SK-N-SH treated with all-trans-retinoic acid at 6 μM for 48 hours (cell line): ENCODE measurements around the gene RBM33.

Experiments
- ATAC-seq: fragments of 200-7000 bp; cut with Tn5 transposase; 3 replicates; pipeline ENCODE4 v1.9.1; 2020; ENCODE audit warnings: mild to moderate bottlenecking, moderate library complexity
- ARNTL ChIP-seq: fragments of 450-650 bp; formaldehyde crosslinking; IDR thresholded peaks from 2 replicates; pipeline ENCODE4 v1.5.0; 2020; ENCODE audit warnings: low read depth, mild to moderate bottlenecking, moderate library complexity, borderline replicate concordance
- BACH2 ChIP-seq: fragments of 250-450 bp; sonication (Bioruptor Pico); IDR thresholded peaks from 2 replicates; pipeline ENCODE4 v1.9.0; 2021; ENCODE audit warnings: mild to moderate bottlenecking, borderline replicate concordance
- CSDC2 ChIP-seq: fragments of 250-450 bp; sonication (Bioruptor Pico); IDR thresholded peaks from 2 replicates; pipeline ENCODE4 v1.5.0; 2020; ENCODE audit warnings: mild to moderate bottlenecking, moderate library complexity
- ESRRG ChIP-seq: fragments of 250-450 bp; sonication (Bioruptor Pico); IDR thresholded peaks from 2 replicates; pipeline ENCODE4 v1.6.1; 2021; ENCODE audit warnings: mild to moderate bottlenecking
- GLIS3 ChIP-seq: fragments of 250-450 bp; sonication (Bioruptor Pico); IDR thresholded peaks from 2 replicates; pipeline ENCODE4 v1.5.0; 2020; ENCODE audit warnings: mild to moderate bottlenecking, moderate library complexity
- ISL1 ChIP-seq: fragments of 250-450 bp; sonication (Bioruptor Pico); IDR thresholded peaks from 2 replicates; pipeline ENCODE4 v2.1.2; 2022; ENCODE audit warnings: mild to moderate bottlenecking, moderate library complexity
- OSR1 ChIP-seq: fragments of 250-450 bp; sonication (Bioruptor Pico); IDR thresholded peaks from 2 replicates; pipeline ENCODE4 v1.8.0; 2022; ENCODE audit warnings: moderate library complexity, mild to moderate bottlenecking, inconsistent platforms
- PPARA ChIP-seq: fragments of 250-450 bp; sonication (Bioruptor Pico); IDR thresholded peaks from 2 replicates; pipeline ENCODE4 v1.5.0; 2020; ENCODE audit warnings: mild to moderate bottlenecking, borderline replicate concordance
- RARB ChIP-seq: fragments of 250-450 bp; sonication (Bioruptor Pico); IDR thresholded peaks from 2 replicates; pipeline ENCODE4 v1.8.0; 2021; ENCODE audit warnings: mild to moderate bottlenecking, moderate library complexity
- SNAI2 ChIP-seq: fragments of 250-450 bp; sonication (Bioruptor Pico); IDR thresholded peaks from 2 replicates; pipeline ENCODE4 v1.5.0; 2020; ENCODE audit warnings: mild to moderate bottlenecking, moderate library complexity
- TCF4 ChIP-seq: fragments of 250-450 bp; sonication (Bioruptor Pico); IDR thresholded peaks from 2 replicates; pipeline ENCODE4 v1.8.0; 2021; ENCODE audit warnings: mild to moderate bottlenecking, moderate library complexity, borderline replicate concordance
- TOX ChIP-seq: fragments of 250-450 bp; sonication (Bioruptor Pico); IDR thresholded peaks from 2 replicates; pipeline ENCODE4 v1.8.0; 2021; ENCODE audit warnings: mild to moderate bottlenecking, moderate library complexity, borderline replicate concordance
- ZC3H10 ChIP-seq: fragments of 250-450 bp; sonication (Bioruptor Pico); IDR thresholded peaks from 2 replicates; pipeline ENCODE4 v1.5.1; 2021; ENCODE audit warnings: mild to moderate bottlenecking, moderate library complexity
- ZFP3 ChIP-seq: fragments of 250-450 bp; sonication (Bioruptor Pico); IDR thresholded peaks from 2 replicates; pipeline ENCODE4 v1.5.0; 2020; ENCODE audit warnings: mild to moderate bottlenecking, moderate library complexity
- ZNF565 ChIP-seq: fragments of 450-650 bp; formaldehyde crosslinking; conservative IDR thresholded peaks from 2 replicates; pipeline ENCODE4 v1.5.0; 2020; ENCODE audit warnings: low read depth, mild to moderate bottlenecking, moderate library complexity
- ZNF70 ChIP-seq: fragments of 450-650 bp; formaldehyde crosslinking; IDR thresholded peaks from 2 replicates; pipeline ENCODE4 v1.5.0; 2020; ENCODE audit warnings: mild to moderate bottlenecking, moderate library complexity
- ZNF8 ChIP-seq: fragments of 450-650 bp; formaldehyde crosslinking; IDR thresholded peaks from 2 replicates; pipeline ENCODE4 v1.5.0; 2020; ENCODE audit warnings: mild to moderate bottlenecking, moderate library complexity
- TF ChIP-seq, protein P1 (sequence below): fragments of 250-450 bp; sonication (Bioruptor Pico); IDR thresholded peaks from 2 replicates; pipeline ENCODE4 v1.5.0; 2020; ENCODE audit warnings: mild to moderate bottlenecking, moderate library complexity
- TF ChIP-seq, protein P2 (sequence below): fragments of 250-450 bp; sonication (Bioruptor Pico); IDR thresholded peaks from 2 replicates; pipeline ENCODE4 v1.5.1; 2020; ENCODE audit warnings: low read depth, mild to moderate bottlenecking, moderate library complexity
- TF ChIP-seq, protein P3 (sequence below): fragments of 250-450 bp; sonication (Bioruptor Pico); IDR thresholded peaks from 2 replicates; pipeline ENCODE4 v1.8.0; 2020; ENCODE audit warnings: mild to moderate bottlenecking, moderate library complexity, borderline replicate concordance
- TF ChIP-seq, protein P4 (sequence below): fragments of 250-450 bp; sonication (Bioruptor Pico); IDR thresholded peaks from 2 replicates; pipeline ENCODE4 v1.8.0; 2021; ENCODE audit warnings: low read depth, mild to moderate bottlenecking, moderate library complexity, borderline replicate concordance

RBM33 gene

DNA sequence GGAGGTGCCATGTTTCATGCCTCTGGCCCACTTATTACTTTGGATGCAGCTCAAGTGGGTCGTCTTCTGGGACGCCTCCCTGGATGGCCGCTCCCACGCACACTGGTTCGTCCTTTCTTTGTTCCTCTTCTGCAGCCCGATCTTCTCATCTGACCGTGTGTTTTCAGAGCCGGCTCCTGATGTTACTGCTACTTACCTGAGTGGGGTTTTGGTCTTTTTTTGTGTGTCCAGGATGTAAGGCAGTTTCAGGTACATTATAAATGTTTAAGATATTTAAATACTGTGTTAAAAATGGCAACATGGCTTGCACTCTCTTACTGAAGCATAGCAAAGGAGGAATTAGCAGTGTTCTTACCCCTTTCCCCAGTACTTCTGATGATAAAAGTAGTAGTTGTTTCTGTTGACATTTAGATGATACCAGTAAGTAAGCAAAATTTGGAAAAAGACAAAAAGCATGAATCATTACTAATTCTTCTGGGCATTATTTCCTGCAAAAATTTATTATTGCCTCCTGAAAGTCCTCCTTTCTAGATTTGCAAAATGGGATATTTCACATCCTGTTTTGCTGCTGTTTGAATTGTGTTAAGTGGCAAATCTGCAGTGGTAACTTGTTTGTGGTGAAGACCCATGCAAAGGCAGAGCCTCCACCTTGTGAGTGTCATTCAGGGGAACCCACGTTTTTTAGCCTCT, 108.4 kb downstream of the RBM33 start:
- TF ChIP-seq ZFP3 (CRISPR knock-in tag) = no peak
- TF ChIP-seq ZNF565 (CRISPR knock-in tag) = no peak
- no peak for ATAC-seq

DNA sequence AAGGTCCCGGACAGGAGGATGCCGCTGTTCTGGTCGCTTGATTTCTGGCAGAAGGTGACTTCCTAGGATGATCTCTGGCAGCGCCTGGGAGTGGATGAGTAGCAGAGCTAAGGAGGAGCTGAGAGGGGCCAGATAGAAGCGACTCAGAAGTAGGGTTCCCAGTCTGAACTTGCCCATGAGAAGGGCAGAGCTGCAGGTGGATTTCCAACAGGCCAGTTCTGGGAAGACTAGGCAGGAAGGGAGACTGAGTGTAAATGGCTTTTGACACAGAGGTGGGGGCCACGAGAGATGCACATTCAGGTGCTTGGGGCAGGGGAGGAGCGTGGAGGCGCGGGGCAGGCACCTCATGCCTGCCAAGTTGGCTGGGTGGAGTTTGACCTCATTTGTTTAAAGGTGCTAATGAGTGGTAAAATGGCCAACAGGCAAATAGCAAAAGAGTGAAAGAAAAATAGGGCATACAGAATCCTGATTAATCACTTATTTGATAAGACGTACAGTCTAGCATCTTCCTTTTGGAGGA, 109.0 kb downstream of the RBM33 start:
- TF ChIP-seq ZNF70 (CRISPR knock-in tag) (no peak), RARB (no peak), ESRRG (CRISPR knock-in tag) (no peak), PPARA (no peak), ZC3H10 (CRISPR knock-in tag) (no peak), ZFP3 (CRISPR knock-in tag) (no peak), SNAI2 (CRISPR knock-in tag) (no peak), ZNF565 (CRISPR knock-in tag) (no peak), ZNF8 (no peak), TOX (CRISPR knock-in tag) (no peak), TCF4 (CRISPR knock-in tag) (no peak), ISL1 (CRISPR knock-in tag) (no peak), GLIS3 (no peak), OSR1 (CRISPR knock-in tag) (no peak), BACH2 (CRISPR knock-in tag) (no peak)
- TF ChIP-seq, protein P1, sequence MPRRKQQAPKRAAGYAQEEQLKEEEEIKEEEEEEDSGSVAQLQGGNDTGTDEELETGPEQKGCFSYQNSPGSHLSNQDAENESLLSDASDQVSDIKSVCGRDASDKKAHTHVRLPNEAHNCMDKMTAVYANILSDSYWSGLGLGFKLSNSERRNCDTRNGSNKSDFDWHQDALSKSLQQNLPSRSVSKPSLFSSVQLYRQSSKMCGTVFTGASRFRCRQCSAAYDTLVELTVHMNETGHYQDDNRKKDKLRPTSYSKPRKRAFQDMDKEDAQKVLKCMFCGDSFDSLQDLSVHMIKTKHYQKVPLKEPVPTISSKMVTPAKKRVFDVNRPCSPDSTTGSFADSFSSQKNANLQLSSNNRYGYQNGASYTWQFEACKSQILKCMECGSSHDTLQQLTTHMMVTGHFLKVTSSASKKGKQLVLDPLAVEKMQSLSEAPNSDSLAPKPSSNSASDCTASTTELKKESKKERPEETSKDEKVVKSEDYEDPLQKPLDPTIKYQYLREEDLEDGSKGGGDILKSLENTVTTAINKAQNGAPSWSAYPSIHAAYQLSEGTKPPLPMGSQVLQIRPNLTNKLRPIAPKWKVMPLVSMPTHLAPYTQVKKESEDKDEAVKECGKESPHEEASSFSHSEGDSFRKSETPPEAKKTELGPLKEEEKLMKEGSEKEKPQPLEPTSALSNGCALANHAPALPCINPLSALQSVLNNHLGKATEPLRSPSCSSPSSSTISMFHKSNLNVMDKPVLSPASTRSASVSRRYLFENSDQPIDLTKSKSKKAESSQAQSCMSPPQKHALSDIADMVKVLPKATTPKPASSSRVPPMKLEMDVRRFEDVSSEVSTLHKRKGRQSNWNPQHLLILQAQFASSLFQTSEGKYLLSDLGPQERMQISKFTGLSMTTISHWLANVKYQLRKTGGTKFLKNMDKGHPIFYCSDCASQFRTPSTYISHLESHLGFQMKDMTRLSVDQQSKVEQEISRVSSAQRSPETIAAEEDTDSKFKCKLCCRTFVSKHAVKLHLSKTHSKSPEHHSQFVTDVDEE (CRISPR knock-in tag) = no peak
- TF ChIP-seq, protein P2, sequence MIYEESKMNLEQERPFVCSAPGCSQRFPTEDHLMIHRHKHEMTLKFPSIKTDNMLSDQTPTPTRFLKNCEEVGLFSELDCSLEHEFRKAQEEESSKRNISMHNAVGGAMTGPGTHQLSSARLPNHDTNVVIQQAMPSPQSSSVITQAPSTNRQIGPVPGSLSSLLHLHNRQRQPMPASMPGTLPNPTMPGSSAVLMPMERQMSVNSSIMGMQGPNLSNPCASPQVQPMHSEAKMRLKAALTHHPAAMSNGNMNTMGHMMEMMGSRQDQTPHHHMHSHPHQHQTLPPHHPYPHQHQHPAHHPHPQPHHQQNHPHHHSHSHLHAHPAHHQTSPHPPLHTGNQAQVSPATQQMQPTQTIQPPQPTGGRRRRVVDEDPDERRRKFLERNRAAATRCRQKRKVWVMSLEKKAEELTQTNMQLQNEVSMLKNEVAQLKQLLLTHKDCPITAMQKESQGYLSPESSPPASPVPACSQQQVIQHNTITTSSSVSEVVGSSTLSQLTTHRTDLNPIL = no peak
- TF ChIP-seq, protein P3, sequence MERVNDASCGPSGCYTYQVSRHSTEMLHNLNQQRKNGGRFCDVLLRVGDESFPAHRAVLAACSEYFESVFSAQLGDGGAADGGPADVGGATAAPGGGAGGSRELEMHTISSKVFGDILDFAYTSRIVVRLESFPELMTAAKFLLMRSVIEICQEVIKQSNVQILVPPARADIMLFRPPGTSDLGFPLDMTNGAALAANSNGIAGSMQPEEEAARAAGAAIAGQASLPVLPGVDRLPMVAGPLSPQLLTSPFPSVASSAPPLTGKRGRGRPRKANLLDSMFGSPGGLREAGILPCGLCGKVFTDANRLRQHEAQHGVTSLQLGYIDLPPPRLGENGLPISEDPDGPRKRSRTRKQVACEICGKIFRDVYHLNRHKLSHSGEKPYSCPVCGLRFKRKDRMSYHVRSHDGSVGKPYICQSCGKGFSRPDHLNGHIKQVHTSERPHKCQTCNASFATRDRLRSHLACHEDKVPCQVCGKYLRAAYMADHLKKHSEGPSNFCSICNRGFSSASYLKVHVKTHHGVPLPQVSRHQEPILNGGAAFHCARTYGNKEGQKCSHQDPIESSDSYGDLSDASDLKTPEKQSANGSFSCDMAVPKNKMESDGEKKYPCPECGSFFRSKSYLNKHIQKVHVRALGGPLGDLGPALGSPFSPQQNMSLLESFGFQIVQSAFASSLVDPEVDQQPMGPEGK (CRISPR knock-in tag) = no peak
- TF ChIP-seq, protein P4, sequence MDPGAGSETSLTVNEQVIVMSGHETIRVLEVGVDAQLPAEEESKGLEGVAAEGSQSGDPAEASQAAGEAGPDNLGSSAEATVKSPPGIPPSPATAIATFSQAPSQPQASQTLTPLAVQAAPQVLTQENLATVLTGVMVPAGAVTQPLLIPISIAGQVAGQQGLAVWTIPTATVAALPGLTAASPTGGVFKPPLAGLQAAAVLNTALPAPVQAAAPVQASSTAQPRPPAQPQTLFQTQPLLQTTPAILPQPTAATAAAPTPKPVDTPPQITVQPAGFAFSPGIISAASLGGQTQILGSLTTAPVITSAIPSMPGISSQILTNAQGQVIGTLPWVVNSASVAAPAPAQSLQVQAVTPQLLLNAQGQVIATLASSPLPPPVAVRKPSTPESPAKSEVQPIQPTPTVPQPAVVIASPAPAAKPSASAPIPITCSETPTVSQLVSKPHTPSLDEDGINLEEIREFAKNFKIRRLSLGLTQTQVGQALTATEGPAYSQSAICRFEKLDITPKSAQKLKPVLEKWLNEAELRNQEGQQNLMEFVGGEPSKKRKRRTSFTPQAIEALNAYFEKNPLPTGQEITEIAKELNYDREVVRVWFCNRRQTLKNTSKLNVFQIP = no peak
- TF ChIP-seq, all 23 proteins: peak for 0
- no peak for ATAC-seq

DNA sequence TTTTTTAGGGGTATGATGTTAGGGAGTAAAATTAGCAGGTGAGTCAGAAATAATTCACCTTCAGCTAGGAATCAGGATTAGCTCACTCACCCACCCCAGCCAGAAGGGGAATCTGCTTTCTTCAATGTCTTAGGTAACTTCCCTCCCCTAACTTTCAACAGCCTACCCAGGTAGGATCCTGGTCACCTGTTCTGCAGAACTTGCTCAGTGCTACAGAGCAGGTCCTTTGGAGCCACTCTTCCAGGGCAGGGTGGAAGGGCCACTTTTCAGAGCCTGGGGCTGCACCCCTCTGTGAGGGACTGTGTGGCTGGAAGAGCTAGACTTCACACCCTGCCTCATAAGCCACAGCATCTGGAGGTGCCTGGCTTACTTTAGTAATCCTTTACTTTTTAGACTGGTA, 109.7 kb downstream of the RBM33 start:
- ATAC-seq = no peak
- TF ChIP-seq PPARA = no peak

DNA sequence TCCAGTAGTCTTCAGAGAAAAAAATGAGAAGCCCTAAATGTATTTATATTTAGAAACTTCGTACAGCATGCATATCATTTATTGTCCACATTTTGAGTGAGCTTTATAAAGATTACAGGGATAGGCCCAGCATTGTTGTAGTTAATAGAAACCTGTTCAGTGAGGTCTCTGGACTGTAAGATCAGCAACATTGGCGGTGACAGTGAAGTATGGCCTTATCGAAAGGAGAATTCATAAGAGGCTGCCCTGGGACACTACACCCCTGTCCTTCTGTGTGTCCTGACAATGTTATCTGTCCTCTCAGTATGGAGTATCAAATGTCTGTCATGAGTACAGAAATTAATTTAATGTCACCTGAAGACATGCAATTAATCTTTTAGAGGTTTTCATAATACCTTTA, 110.6 kb downstream of the RBM33 start:
- no peak for ATAC-seq
- TF ChIP-seq TOX (CRISPR knock-in tag) (no peak), ARNTL (CRISPR knock-in tag) (no peak), GLIS3 (no peak), BACH2 (CRISPR knock-in tag) (no peak), OSR1 (CRISPR knock-in tag) (no peak), ESRRG (CRISPR knock-in tag) (no peak), PPARA (no peak), TCF4 (CRISPR knock-in tag) (no peak), CSDC2 (CRISPR knock-in tag) (no peak), ISL1 (CRISPR knock-in tag) (no peak), ZNF8 (no peak), ZNF70 (CRISPR knock-in tag) (no peak), ZFP3 (CRISPR knock-in tag) (no peak)
- TF ChIP-seq, protein P1 (CRISPR knock-in tag) = no peak
- TF ChIP-seq, protein P2 = no peak
- TF ChIP-seq, protein P4 = no peak
